Heart right ventricle (tissue), 16 donors: ENCODE data around the gene ACHE. TPM values are rescaled to one million over a fixed set of nuclear protein-coding genes. Genes with fewer than 3 reads are reported as not detected.

Experiments used
- ATAC-seq, 8 donors: fragments of 200-7000 bp; cut with Tn5 transposase; one replicate each; pipeline ENCODE4 v1.9.1; 2020; ENCODE audit warnings: mild to moderate bottlenecking in 8 of 8, moderate library complexity in 8 of 8, moderate number of reproducible peaks in 1 of 8
- DNase-seq, 2 donors: peaks; one replicate each; pipeline ENCODE4 v3.0.0-alpha.2; 2020
- H3K27ac ChIP-seq, 10 donors: fragments of 200-600 bp; sonication (generic) in 2 of 10; one replicate each; pipeline versions ENCODE4 v1.5.0 to v1.8.0; 2020 to 2022; ENCODE audit warnings: mild to moderate bottlenecking in 3 of 10
- H3K27me3 ChIP-seq, 7 donors: fragments of 200-600 bp; one replicate each; pipeline ENCODE4 v1.8.0; 2021 to 2022; ENCODE audit warnings: mild to moderate bottlenecking in 2 of 7
- H3K36me3 ChIP-seq, 9 donors: fragments of 200-600 bp; sonication (generic) in 1 of 9; one replicate each; pipeline versions ENCODE4 v1.5.0 to v1.8.0; 2020 to 2022; ENCODE audit warnings: mild to moderate bottlenecking in 2 of 9
- H3K4me1 ChIP-seq, 9 donors: fragments of 200-600 bp; sonication (generic) in 1 of 9; one replicate each; pipeline versions ENCODE4 v1.5.0 to v1.8.0; 2020 to 2022; ENCODE audit warnings: mild to moderate bottlenecking in 4 of 9
- H3K4me3 ChIP-seq, 10 donors: fragments of 200-600 bp; sonication (generic) in 2 of 10; one replicate each; pipeline versions ENCODE4 v1.5.0 to v1.8.0; 2020 to 2022; ENCODE audit warnings: mild to moderate bottlenecking in 7 of 10, moderate library complexity in 2 of 10
- H3K9me3 ChIP-seq, 11 donors: fragments of 200-600 bp in 10 of 11; sonication (generic) in 2 of 11; one replicate each; pipeline versions ENCODE4 v1.5.0 to v1.8.0; 2013 to 2022; ENCODE audit warnings: mild to moderate bottlenecking in 2 of 11, control low read depth in 1 of 11, moderate library complexity in 1 of 11
- CTCF ChIP-seq, 9 donors: fragments of 200-600 bp; sonication (generic) in 2 of 9; IDR thresholded peaks; one replicate each; pipeline versions ENCODE4 v1.5.0 to v1.8.0; 2021 to 2022; ENCODE audit warnings: antibody characterized with exemption in 9 of 9, mild to moderate bottlenecking in 5 of 9, moderate library complexity in 1 of 9
- WGBS, 2 donors: extraction: QIAGEN DNeasy Blood & Tissue Kit; methylation state at CpG; one replicate each; pipeline ENCODE4 v1.1.7; 2013; ENCODE audit warnings: inconsistent platforms in 1 of 2; 5-methylcytosine and 5-hydroxymethylcytosine counted together
- intact Hi-C, 10 donors: fragments of 100-400 bp; cut with DNase I; formaldehyde crosslinking; loops; one replicate each; pipeline versions ENCODE4 v1.11.1 to v1.14.2; 2022
- microRNA-seq, 2 donors: library from miRNA; unstranded; fragments of <30 nt; microRNA quantifications; one replicate each; pipeline ENCODE4 v1.2.0, GENCODE V29; 2021
- polyA plus RNA-seq, 2 donors: library from polyadenylated mRNA; stranded (reverse); fragments of 200-250 nt; gene quantifications; one replicate each; pipeline ENCODE4 v1.2.3, GENCODE V29; 2013
- total RNA-seq, 10 donors: library from RNA; stranded (reverse); fragmentation: NEBNext Ultra II Directional in 3 of 10; extraction: Animal tissue kit (Norgen Biotek cat#: 25700) in 3 of 10; gene quantifications; one replicate each; pipeline versions ENCODE4 v1.2.1 to v1.2.4, GENCODE V29; 2021 to 2023
- donor health status: Arrhythmogenic right ventricular cardiomyopathy.
- donor health status: ischemic (EF 13 %, LVEDD 7.1; RV severe dilation, severe dysfunction).
- donor health status: healthy with polysubstance abuse.
- donor health status: DM: no; HTN: yes; CAD: no.
- donor health status: DM: no; HTN: no; CAD: no.
- donor health status: ischemic (EF 25% LVEDD 6.9; RV normal size, moderate dysfunction).
- donor health status: ischemic (EF 25% LVEDD 5.7; RV mildly dilated, moderate dysfunction).
- donor health status: healthy.
- donor health status: DM: yes; HTN: yes; CAD: no.
- donor health status: Ischemic cardiomyopathy.
- donor health status: ischemic (EF 35%, LVEDD 5.7; RV mildly dilated, moderate dysfunction).
- donor health status: nonischemic (EF 11% LVEDD 7.7; RV severe dilation, severe dysfunction).
- donor health status: DM: yes; HTN: yes; CAD: no.
- donor health status: PGD.
- donor health status: ischemic (EF 29% LVEDD 5.4; RV normal size, mild dysfunction).
- donor health status: nonischemic (EF 23%, LVEDD 6.1; RV moderate dilation, normal function).

Gene ACHE
- total and polyA plus RNA-seq, 12 donors: 0.27 to 1.1 (median 0.81) TPM

- Histone ChIP-seq H3K27me3 (no peaks in the 10 kb centered on the region), H3K9me3 (no peaks in the 10 kb centered on the region), H3K4me1 (peaks cover 4 to 15% (median 8%) of the 10 kb centered on the region in 9 donors), H3K36me3 (no peaks in the 10 kb centered on the region), H3K27ac (no peak overlapping the region), H3K4me3 (no peak overlapping the region)
- 96 to 98% methylated on average over 4 of the region's 4 CpGs for WGBS, 2 donors
- no peak for ATAC-seq
- DNase-seq: no peak
- intact Hi-C loops: no loop called here
- TF ChIP-seq CTCF (IDR thresholded peaks at IDR 0.05): no peak
These were observed 48.3 kb downstream of the ACHE start for GRCh38 chr7:100847360-100847759.

- WGBS, 2 donors: 67 to 71% methylated on average over 8 of the region's 8 CpGs
- H3K9me3 ChIP-seq: no peaks in the 10 kb centered on the region
These were observed 55.1 kb downstream of the ACHE start for GRCh38 chr7:100840470-100841100.

More at GRCh38 chr7:100840470-100841100, 55.1 kb downstream of the ACHE start:
- intact Hi-C loops: no loop called here
- H3K27me3 ChIP-seq: no peaks in the 10 kb centered on the region
- no peak for TF ChIP-seq CTCF (IDR thresholded peaks at IDR 0.05)
- DNase-seq (no peak), ATAC-seq (no peak)
- H3K27ac ChIP-seq: no peak overlapping the region
- H3K4me1 ChIP-seq: peaks cover 0 to 28% (median 12%) of the 10 kb centered on the region in 9 donors
- no peak overlapping the region for H3K4me3 ChIP-seq
- no peaks in the 10 kb centered on the region for H3K36me3 ChIP-seq

Small RNA genes lying within 50 kb of the gene (microRNA-seq; reads per million reads assigned to microRNA genes)
- 0 to 0.60 reads per million in 2 donors for gene MIR6875

Other genes with a start within 250 kb of the ACHE start
- gene ACTL6B, start 239.4 kb downstream of the ACHE start, total RNA-seq: not detected
- not detected for gene ACTL6B, start 239.4 kb downstream of the ACHE start, polyA plus RNA-seq
- 100 to 1,000 TPM in 7 of 10 donors, 10 to 100 TPM in 3; 91.6 to 150 (median 106) TPM for gene GNB2, start 222.1 kb downstream of the ACHE start, total RNA-seq
- gene GNB2, start 222.1 kb downstream of the ACHE start, polyA plus RNA-seq: 100 to 1,000 TPM in 1 of 2 donors, 10 to 100 TPM in 1; 32.8 to 227 TPM
- 10 to 100 TPM; 20.5 to 33.9 (median 24.2) TPM for gene GIGYF1, start 201.6 kb downstream of the ACHE start, total RNA-seq
- 10 to 100 TPM in 1 of 2 donors, 1 to 10 TPM in 1; 9.4 to 47.3 TPM for gene GIGYF1, start 201.6 kb downstream of the ACHE start, polyA plus RNA-seq
- gene POP7, start 189.8 kb downstream of the ACHE start, total RNA-seq: 10 to 100 TPM; 23.2 to 34.9 (median 25.3) TPM
- 10 to 100 TPM; 35.5 to 71.5 TPM for gene POP7, start 189.8 kb downstream of the ACHE start, polyA plus RNA-seq
- under 1 TPM in 1 of 10 donors, not detected in 9; 0.23 TPM for gene EPO, start 175.4 kb downstream of the ACHE start, total RNA-seq
- not detected for gene EPO, start 175.4 kb downstream of the ACHE start, polyA plus RNA-seq
- not detected for gene ZAN, start 162.3 kb downstream of the ACHE start, total RNA-seq
- gene ZAN, start 162.3 kb downstream of the ACHE start, polyA plus RNA-seq: not detected
- gene EPHB4, start 68.4 kb downstream of the ACHE start, total RNA-seq: 10 to 100 TPM; 13.8 to 41.6 (median 21.0) TPM
- 10 to 100 TPM; 14.4 to 27.6 TPM for gene EPHB4, start 68.4 kb downstream of the ACHE start, polyA plus RNA-seq
- gene SLC12A9, start 43.2 kb downstream of the ACHE start, total RNA-seq: 10 to 100 TPM in 1 of 10 donors, 1 to 10 TPM in 9; 4.8 to 15.7 (median 6.9) TPM
- gene SLC12A9, start 43.2 kb downstream of the ACHE start, polyA plus RNA-seq: 10 to 100 TPM; 10.2 to 14.0 TPM
- gene TRIP6, start 28.5 kb downstream of the ACHE start, total RNA-seq: 10 to 100 TPM; 13.0 to 23.7 (median 17.7) TPM
- 10 to 100 TPM; 15.4 to 26.3 TPM for gene TRIP6, start 28.5 kb downstream of the ACHE start, polyA plus RNA-seq
- gene SRRT, start 20.8 kb downstream of the ACHE start, total RNA-seq: 10 to 100 TPM; 38.4 to 69.5 (median 49.6) TPM
- gene SRRT, start 20.8 kb downstream of the ACHE start, polyA plus RNA-seq: 10 to 100 TPM; 47.6 to 67.6 TPM
- gene UFSP1, start 6.2 kb downstream of the ACHE start, total RNA-seq: 1 to 10 TPM in 9 of 10 donors, under 1 TPM in 1; 0.99 to 3.3 (median 1.7) TPM
- gene UFSP1, start 6.2 kb downstream of the ACHE start, polyA plus RNA-seq: 1 to 10 TPM; 3.1 to 3.4 TPM
- 1 to 10 TPM in 2 of 10 donors, under 1 TPM in 8; 0.23 to 1.1 (median 0.75) TPM for gene MUC3A, start 53.6 kb upstream of the ACHE start, total RNA-seq
- gene MUC3A, start 53.6 kb upstream of the ACHE start, polyA plus RNA-seq: 1 to 10 TPM in 1 of 2 donors, under 1 TPM in 1; 0.36 to 3.5 TPM
- not detected for gene MUC12, start 73.7 kb upstream of the ACHE start, total RNA-seq
- gene MUC12, start 73.7 kb upstream of the ACHE start, polyA plus RNA-seq: under 1 TPM in 1 of 2 donors, not detected in 1; 0.49 TPM
- gene MUC17, start 124.2 kb upstream of the ACHE start, total RNA-seq: not detected
- gene MUC17, start 124.2 kb upstream of the ACHE start, polyA plus RNA-seq: not detected
- gene TRIM56, start 189.6 kb upstream of the ACHE start, total RNA-seq: 10 to 100 TPM; 12.8 to 28.4 (median 16.7) TPM
- gene TRIM56, start 189.6 kb upstream of the ACHE start, polyA plus RNA-seq: 10 to 100 TPM in 1 of 2 donors, 1 to 10 TPM in 1; 5.8 to 12.9 TPM
- 10 to 100 TPM in 3 of 10 donors, 1 to 10 TPM in 7; 1.2 to 67.8 (median 4.6) TPM for gene SERPINE1, start 231.2 kb upstream of the ACHE start, total RNA-seq
- 100 to 1,000 TPM in 1 of 2 donors, 1 to 10 TPM in 1; 2.1 to 269 TPM for gene SERPINE1, start 231.2 kb upstream of the ACHE start, polyA plus RNA-seq